Thyroid gland (tissue), 4 donors: ENCODE data around the gene SLC35F3. TPM values are rescaled to one million over a fixed set of nuclear protein-coding genes. Genes with fewer than 3 reads are reported as not detected.

Experiments
- DNase-seq, 2 donors: peaks; one replicate each; pipeline ENCODE4 v3.0.0-alpha.2; 2019
- H3K27ac ChIP-seq, 3 donors: fragments of 200-600 bp; sonication (generic); 1 replicate in 2 of 3; 2 replicates in 1 of 3; pipeline ENCODE4 v1.5.1; 2016 to 2019; ENCODE audit warnings: mild to moderate bottlenecking in 1 of 3, moderate library complexity in 1 of 3
- H3K27me3 ChIP-seq: fragments of 200-600 bp; sonication (generic); one replicate; pipeline ENCODE4 v1.5.1; 2019
- H3K36me3 ChIP-seq, 2 donors: fragments of 200-600 bp; sonication (generic); one replicate each; pipeline ENCODE4 v1.5.1; 2016 to 2019
- H3K4me1 ChIP-seq, 2 donors: fragments of 200-600 bp; sonication (generic); one replicate each; pipeline ENCODE4 v1.5.1; 2017 to 2019
- H3K4me3 ChIP-seq, 3 donors: fragments of 200-600 bp; sonication (generic); replicated peaks in 1 of 3; 1 replicate in 2 of 3; 2 replicates in 1 of 3; pipeline ENCODE4 v1.5.1; 2016; ENCODE audit warnings: mild to moderate bottlenecking in 1 of 3
- H3K9me3 ChIP-seq: fragments of 200-600 bp; sonication (generic); one replicate; pipeline ENCODE4 v1.5.1; 2017
- POLR2A ChIP-seq, 2 donors: fragments of 450-650 bp; IDR thresholded peaks; one replicate each; pipeline ENCODE4 v1.6.1; 2017; ENCODE audit warnings: antibody characterized with exemption in 2 of 2, mild to moderate bottlenecking in 2 of 2, moderate library complexity in 1 of 2
- WGBS, 2 donors: methylation state at CpG; one replicate each; pipeline ENCODE4 v1.1.5; 2017; 5-methylcytosine and 5-hydroxymethylcytosine counted together
- intact Hi-C: fragments of 100-400 bp; cut with DNase I; formaldehyde crosslinking; loops from one replicate; pipeline ENCODE4 v1.15.1; 2023
- total RNA-seq, 4 donors: library from RNA; depleted of rRNA; stranded (reverse); fragments of >200 nt; gene quantifications; one replicate each; pipeline ENCODE4 v1.2.3, GENCODE V29; 2016
- TF ChIP-seq, protein P1 (sequence below), 6 experiments: fragments of 200-600 bp in 3 of 6; fragments of 450-650 bp in 3 of 6; sonication (generic) in 3 of 6; IDR thresholded peaks; one replicate each; pipeline ENCODE4 v1.5.1; 2016 to 2019; ENCODE audit warnings: antibody characterized with exemption in 6 of 6, mild to moderate bottlenecking in 2 of 6, inconsistent platforms in 1 of 6, moderate library complexity in 1 of 6

SLC35F3 gene
- total RNA-seq, 4 donors from 2014 or later = 0.89 to 1.9 (median 1.5) TPM; not detected in 1

DNA sequence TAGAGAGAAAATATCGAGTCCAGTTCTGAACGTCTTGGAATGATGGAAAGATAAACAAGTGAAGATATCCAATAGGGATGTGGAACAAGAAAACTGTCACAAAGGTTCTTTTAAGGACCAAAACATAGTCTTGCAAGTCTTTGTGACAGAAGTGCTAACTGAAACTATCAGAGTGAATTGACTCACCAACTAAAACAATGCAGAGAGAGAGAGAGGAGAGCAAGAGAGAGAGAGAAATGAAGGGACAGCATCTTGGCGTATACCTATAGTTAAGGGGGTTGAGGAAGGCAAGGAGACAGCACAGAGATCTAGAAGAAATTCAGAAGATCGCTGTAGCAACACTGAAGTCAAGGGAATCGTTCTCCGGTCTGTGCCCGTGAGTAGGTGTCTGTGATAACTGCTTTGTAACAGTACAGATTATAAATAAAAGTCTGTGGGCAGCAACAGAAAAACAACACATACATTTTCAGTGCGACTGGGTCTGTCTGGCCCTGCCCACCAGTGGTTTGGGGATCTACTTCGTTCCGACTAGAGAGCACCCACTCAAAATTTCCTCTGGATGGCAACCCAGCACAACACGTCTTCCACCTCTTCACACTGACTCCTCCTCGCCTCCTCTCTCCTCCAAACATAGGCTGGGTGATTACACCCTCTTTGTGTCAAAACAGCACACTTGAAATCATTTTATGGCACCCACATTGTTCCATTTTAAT is 464.0 kb downstream of the SLC35F3 start:
- 75 to 78% methylated on average over 12 of the region's 12 CpGs for WGBS, 2 donors
- intact Hi-C loops = no loop called here
- TF ChIP-seq, protein P1, sequence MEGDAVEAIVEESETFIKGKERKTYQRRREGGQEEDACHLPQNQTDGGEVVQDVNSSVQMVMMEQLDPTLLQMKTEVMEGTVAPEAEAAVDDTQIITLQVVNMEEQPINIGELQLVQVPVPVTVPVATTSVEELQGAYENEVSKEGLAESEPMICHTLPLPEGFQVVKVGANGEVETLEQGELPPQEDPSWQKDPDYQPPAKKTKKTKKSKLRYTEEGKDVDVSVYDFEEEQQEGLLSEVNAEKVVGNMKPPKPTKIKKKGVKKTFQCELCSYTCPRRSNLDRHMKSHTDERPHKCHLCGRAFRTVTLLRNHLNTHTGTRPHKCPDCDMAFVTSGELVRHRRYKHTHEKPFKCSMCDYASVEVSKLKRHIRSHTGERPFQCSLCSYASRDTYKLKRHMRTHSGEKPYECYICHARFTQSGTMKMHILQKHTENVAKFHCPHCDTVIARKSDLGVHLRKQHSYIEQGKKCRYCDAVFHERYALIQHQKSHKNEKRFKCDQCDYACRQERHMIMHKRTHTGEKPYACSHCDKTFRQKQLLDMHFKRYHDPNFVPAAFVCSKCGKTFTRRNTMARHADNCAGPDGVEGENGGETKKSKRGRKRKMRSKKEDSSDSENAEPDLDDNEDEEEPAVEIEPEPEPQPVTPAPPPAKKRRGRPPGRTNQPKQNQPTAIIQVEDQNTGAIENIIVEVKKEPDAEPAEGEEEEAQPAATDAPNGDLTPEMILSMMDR (IDR thresholded peaks at IDR 0.05) = no peak
- TF ChIP-seq POLR2A (IDR thresholded peaks at IDR 0.05) = no peak
- no peaks in the 10 kb centered on the region for H3K9me3 ChIP-seq
- DNase-seq = no peak
- H3K4me3 ChIP-seq = no peak overlapping the region
- no peaks in the 10 kb centered on the region for H3K36me3 ChIP-seq
- no peaks in the 10 kb centered on the region for H3K4me1 ChIP-seq
- no peaks in the 10 kb centered on the region for H3K27me3 ChIP-seq
- H3K27ac ChIP-seq = no peak overlapping the region

DNA sequence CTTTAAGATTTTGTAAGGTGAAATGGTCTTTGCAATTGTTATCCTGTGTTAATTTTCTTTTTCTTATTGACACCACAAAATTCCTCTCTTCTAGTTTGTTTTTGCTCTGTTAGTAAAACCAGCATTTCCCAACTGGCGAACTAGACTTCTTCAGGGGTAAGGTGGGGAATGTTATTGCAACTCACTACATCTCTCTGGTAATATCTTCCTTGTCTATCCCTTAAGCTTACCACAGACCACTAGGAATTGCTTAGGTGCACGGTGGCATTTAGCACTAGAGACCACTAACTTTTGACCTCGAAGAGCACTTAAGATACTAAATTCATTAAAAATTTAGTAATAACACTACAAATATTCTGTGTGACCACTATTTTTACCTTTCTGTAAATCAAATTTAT is 464.6 kb downstream of the SLC35F3 start:
- Histone ChIP-seq H3K36me3 (no peaks in the 10 kb centered on the region), H3K27ac (no peak overlapping the region), H3K4me1 (peaks cover under 1 to 2% of the 10 kb centered on the region in 2 donors), H3K4me3 (no peak overlapping the region), H3K27me3 (no peaks in the 10 kb centered on the region), H3K9me3 (no peaks in the 10 kb centered on the region)
- intact Hi-C loops = no loop called here
- DNase-seq = no peak
- 87 to 89% methylated on average over 3 of the region's 3 CpGs for WGBS, 2 donors
- TF ChIP-seq POLR2A (IDR thresholded peaks at IDR 0.05) = no peak
- TF ChIP-seq, protein P1 (IDR thresholded peaks at IDR 0.05) = no peak

DNA sequence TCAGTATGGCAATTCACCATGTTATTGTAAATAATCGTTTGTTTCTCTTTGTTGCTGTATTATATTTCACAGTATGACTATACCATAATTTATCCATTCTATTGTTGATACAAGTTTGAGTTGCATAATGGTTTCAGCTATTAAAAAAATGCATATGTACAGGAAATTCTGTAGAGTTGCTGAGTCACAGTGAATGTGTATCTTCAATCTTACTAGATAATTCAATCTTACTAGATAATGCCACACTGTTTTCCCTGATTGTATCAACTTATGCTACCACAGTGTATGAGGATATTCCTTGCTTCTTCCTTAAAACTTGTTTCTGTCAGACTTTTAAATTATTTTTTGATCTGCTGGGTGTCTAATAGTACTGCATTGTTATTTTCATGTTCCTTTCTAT is 465.3 kb downstream of the SLC35F3 start:
- Histone ChIP-seq H3K27me3 (no peaks in the 10 kb centered on the region), H3K4me3 (no peak overlapping the region), H3K4me1 (peaks cover 7 to 8% of the 10 kb centered on the region in 2 donors), H3K27ac (no peak overlapping the region), H3K36me3 (no peaks in the 10 kb centered on the region), H3K9me3 (no peaks in the 10 kb centered on the region)
- intact Hi-C loops = no loop called here
- no peak for DNase-seq
- 91 to 92% methylated on average over 1 of the region's 1 CpG for WGBS, 2 donors
- TF ChIP-seq POLR2A (IDR thresholded peaks at IDR 0.05) = no peak
- TF ChIP-seq, protein P1 (IDR thresholded peaks at IDR 0.05) = no peak

DNA sequence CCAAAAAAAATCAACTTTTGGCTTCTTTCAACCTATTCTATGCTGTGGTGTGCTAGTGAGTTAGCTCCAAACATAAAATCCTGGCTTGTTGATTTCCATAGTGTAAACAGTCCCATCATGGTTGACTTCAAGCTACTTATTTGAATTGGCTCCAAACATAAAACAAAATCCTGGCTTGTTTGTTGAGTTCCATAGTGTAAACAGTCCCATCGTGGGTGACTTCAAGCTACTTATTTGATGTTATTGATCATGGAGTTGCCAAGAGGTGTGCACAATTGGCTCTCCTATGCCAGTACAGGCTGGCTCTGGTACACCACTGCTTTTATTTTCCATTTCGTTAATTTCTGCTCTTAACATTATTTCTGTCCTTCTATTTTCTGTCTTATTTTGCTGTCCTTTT is 466.9 kb downstream of the SLC35F3 start:
- no peak overlapping the region for H3K27ac ChIP-seq
- no peak overlapping the region for H3K4me3 ChIP-seq
- intact Hi-C loops = no loop called here
- H3K36me3 ChIP-seq = peaks cover 0 to 4% of the 10 kb centered on the region in 2 donors
- DNase-seq = no peak
- no peaks in the 10 kb centered on the region for H3K9me3 ChIP-seq
- WGBS, 2 donors = 55 to 56% methylated on average over 2 of the region's 2 CpGs
- TF ChIP-seq, protein P1 (IDR thresholded peaks at IDR 0.05) = no peak
- TF ChIP-seq POLR2A (IDR thresholded peaks at IDR 0.05) = no peak
- H3K4me1 ChIP-seq = peaks cover 10 to 13% of the 10 kb centered on the region in 2 donors
- H3K27me3 ChIP-seq = no peaks in the 10 kb centered on the region

DNA sequence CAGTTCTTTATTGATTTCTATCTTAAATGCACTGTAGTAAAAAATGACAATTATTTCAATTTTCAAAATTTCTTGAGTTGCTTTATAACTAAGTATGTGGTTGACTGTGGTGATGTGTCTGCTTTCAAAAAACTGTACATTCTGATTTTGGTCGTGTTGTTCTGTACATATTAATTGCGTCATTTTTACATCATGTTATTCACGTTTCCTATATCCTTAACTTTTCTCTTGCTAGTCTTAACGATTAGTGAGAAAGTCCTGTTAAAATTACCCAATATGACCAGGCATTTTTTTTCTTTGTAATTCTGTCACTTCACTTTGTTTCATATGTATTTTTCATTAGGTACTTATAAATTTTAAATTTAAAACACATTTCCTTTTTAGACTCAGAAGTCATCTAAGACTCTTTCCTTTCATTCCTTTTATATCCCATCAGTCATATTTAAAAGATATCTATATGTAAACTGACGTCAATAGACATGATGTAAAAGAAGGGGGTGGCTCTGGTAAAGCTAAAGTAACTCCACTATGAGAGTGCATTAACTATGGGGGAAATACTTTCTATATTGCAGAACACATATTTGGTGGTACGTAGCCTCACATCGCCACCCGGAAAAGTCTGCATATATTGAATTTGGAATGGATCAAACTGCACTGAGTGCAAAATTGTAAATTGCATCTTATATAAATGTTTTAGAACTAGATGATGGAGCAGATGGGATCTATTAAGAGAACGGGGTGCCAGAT is 467.7 kb downstream of the SLC35F3 start:
- intact Hi-C loops = no loop called here
- Histone ChIP-seq H3K4me1 (peaks cover 10 to 13% of the 10 kb centered on the region in 2 donors), H3K9me3 (no peaks in the 10 kb centered on the region), H3K27ac (no peak overlapping the region), H3K4me3 (peak overlapping the region in 2 of 3 donors; percentile 67 to 97), H3K27me3 (no peaks in the 10 kb centered on the region), H3K36me3 (peaks cover 0 to 4% of the 10 kb centered on the region in 2 donors)
- DNase-seq = no peak
- no peak for TF ChIP-seq POLR2A (IDR thresholded peaks at IDR 0.05)
- TF ChIP-seq, protein P1 (IDR thresholded peaks at IDR 0.05) = no peak
- WGBS, 2 donors = 62 to 63% methylated on average over 9 of the region's 9 CpGs
